ENCODE measurements around the gene PDSS1. TPM values are rescaled to one million over a fixed set of nuclear protein-coding genes. Genes with fewer than 3 reads are reported as not detected.

Gene PDSS1
- total and polyA plus RNA-seq, 2 of the 4 experiments (the other 2 are of a cell fraction): 9.7 to 13.2 TPM

DNA sequence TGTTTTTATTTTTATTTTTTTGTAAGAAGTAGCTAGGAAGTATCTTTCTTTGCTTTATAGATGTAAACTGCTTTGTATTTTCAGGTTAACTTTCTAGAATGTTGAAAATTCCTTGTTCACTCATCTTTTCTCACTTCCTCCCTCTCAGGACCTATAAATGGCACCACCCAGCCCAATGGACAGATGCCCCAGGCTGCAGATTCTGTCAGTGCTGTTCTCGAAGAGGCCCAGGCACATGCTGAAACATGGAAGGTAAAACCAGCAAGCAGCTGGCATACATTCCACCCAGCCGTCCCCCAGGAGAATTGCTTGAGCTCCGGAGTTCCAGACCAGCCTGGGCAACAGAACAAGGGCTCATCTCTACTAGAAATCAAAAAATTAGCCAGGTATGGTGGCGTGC, 47.1 kb upstream of the PDSS1 start:
- H2BK5ac ChIP-seq (ENCODE audit: low read depth, low read length, poor library complexity, severe bottlenecking): no peak overlapping the region
- no peak overlapping the region for H3K14ac ChIP-seq (replicated peaks; ENCODE audit: low read depth, low read length)
- DNase-seq (no peak), ATAC-seq (ENCODE audit: low read depth) (no peak)
- no peaks in the 10 kb centered on the region for H3K79me1 ChIP-seq (ENCODE audit: low read depth in 1 of 2, low read length in 2 of 2)
- dilution Hi-C loops (cut with HindIII; ENCODE audit: low sequenced_read_pairs, unreplicated experiment) (no loop called here), in situ Hi-C loops (cut with MboI; ENCODE audit: low sequenced_read_pairs) (no loop called here), intact Hi-C loops (cut with micrococcal nuclease) (no loop called here)
- no peak overlapping the region for H4K91ac ChIP-seq (ENCODE audit: insufficient read depth, low read depth, low read length)
- TF ChIP-seq MAFK (IDR thresholded peaks at IDR 0.05; ENCODE audit: low read depth, low read length) (no peak), CEBPB (IDR thresholded peaks at IDR 0.05; ENCODE audit: low read depth, low read length) (no peak), POLR2A (IDR thresholded peaks at IDR 0.05; ENCODE audit: low read depth, low read length) (no peak), RAD21 (IDR thresholded peaks at IDR 0.05; ENCODE audit: low read length) (no peak), CHD1 (IDR thresholded peaks at IDR 0.05; ENCODE audit: low read depth, low read length) (no peak), MAZ (IDR thresholded peaks at IDR 0.05; ENCODE audit: borderline replicate concordance, low read depth, low read length) (no peak), RFX5 (IDR thresholded peaks at IDR 0.05; ENCODE audit: low read depth, low read length) (no peak), BHLHE40 (IDR thresholded peaks at IDR 0.05; ENCODE audit: low read depth, low read length) (no peak), NFE2L2 (IDR thresholded peaks at IDR 0.05; ENCODE audit: low read depth, low read length) (no peak), MXI1 (IDR thresholded peaks at IDR 0.05; ENCODE audit: borderline replicate concordance, low read depth, low read length) (no peak), RCOR1 (IDR thresholded peaks at IDR 0.05; ENCODE audit: insufficient replicate concordance, low read length) (no peak)
- TF ChIP-seq, protein P1, sequence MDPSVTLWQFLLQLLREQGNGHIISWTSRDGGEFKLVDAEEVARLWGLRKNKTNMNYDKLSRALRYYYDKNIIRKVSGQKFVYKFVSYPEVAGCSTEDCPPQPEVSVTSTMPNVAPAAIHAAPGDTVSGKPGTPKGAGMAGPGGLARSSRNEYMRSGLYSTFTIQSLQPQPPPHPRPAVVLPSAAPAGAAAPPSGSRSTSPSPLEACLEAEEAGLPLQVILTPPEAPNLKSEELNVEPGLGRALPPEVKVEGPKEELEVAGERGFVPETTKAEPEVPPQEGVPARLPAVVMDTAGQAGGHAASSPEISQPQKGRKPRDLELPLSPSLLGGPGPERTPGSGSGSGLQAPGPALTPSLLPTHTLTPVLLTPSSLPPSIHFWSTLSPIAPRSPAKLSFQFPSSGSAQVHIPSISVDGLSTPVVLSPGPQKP (IDR thresholded peaks at IDR 0.05; ENCODE audit: borderline replicate concordance, low read depth, low read length): no peak
- TF ChIP-seq, protein P2, sequence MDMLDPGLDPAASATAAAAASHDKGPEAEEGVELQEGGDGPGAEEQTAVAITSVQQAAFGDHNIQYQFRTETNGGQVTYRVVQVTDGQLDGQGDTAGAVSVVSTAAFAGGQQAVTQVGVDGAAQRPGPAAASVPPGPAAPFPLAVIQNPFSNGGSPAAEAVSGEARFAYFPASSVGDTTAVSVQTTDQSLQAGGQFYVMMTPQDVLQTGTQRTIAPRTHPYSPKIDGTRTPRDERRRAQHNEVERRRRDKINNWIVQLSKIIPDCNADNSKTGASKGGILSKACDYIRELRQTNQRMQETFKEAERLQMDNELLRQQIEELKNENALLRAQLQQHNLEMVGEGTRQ (IDR thresholded peaks at IDR 0.05; ENCODE audit: low read depth, low read length): no peak
- TF ChIP-seq, protein P3, sequence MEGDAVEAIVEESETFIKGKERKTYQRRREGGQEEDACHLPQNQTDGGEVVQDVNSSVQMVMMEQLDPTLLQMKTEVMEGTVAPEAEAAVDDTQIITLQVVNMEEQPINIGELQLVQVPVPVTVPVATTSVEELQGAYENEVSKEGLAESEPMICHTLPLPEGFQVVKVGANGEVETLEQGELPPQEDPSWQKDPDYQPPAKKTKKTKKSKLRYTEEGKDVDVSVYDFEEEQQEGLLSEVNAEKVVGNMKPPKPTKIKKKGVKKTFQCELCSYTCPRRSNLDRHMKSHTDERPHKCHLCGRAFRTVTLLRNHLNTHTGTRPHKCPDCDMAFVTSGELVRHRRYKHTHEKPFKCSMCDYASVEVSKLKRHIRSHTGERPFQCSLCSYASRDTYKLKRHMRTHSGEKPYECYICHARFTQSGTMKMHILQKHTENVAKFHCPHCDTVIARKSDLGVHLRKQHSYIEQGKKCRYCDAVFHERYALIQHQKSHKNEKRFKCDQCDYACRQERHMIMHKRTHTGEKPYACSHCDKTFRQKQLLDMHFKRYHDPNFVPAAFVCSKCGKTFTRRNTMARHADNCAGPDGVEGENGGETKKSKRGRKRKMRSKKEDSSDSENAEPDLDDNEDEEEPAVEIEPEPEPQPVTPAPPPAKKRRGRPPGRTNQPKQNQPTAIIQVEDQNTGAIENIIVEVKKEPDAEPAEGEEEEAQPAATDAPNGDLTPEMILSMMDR (conservative IDR thresholded peaks at IDR 0.05; ENCODE audit: low read depth, low read length): no peak
- H2BK15ac ChIP-seq (ENCODE audit: low read depth, low read length): no peak overlapping the region
- H3K4me2 ChIP-seq (ENCODE audit: low read depth, low read length): no peak overlapping the region
- no peak overlapping the region for H4K8ac ChIP-seq (ENCODE audit: low read depth in 2 of 2, low read length in 2 of 2)
- no peaks in the 10 kb centered on the region for H3K4me1 ChIP-seq (ENCODE audit: control insufficient read depth, insufficient read depth, low read length)
- H3K27me3 ChIP-seq (ENCODE audit: control insufficient read depth, insufficient read depth, low read length): no peaks in the 10 kb centered on the region
- ChIA-PET POLR2A (ENCODE audit: unreplicated experiment) (no interaction called here), CTCF (no interaction called here)
- no peak overlapping the region for H2AK9ac ChIP-seq (replicated peaks; ENCODE audit: low read depth, low read length, poor library complexity)
- no peak overlapping the region for H2AK5ac ChIP-seq (ENCODE audit: low read depth, low read length)
- H3K4me3 ChIP-seq (ENCODE audit: insufficient read depth, low read depth, low read length): no peak overlapping the region
- H3K36me3 ChIP-seq (ENCODE audit: control insufficient read depth, insufficient read depth, low read length): no peaks in the 10 kb centered on the region
- WGBS, 2 experiments (ENCODE audit: extremely low coverage in 2 of 2, insufficient read length in 1 of 2): no CpG with 5 or more reads among the region's 4 CpGs
- no peak overlapping the region for H3K27ac ChIP-seq (ENCODE audit: insufficient read depth, low read length)
- no peak overlapping the region for H3K4ac ChIP-seq (ENCODE audit: low read depth, low read length)
- no peak overlapping the region for H3K18ac ChIP-seq (ENCODE audit: low read depth, low read length)
- H3K56ac ChIP-seq (ENCODE audit: extremely low read depth, insufficient read depth, low read length): no peak overlapping the region
- H3K9me1 ChIP-seq (ENCODE audit: insufficient read depth, low read length): no peaks in the 10 kb centered on the region
- no peak overlapping the region for H2BK20ac ChIP-seq (ENCODE audit: low read depth, low read length)
- H2BK120ac ChIP-seq (ENCODE audit: low read depth, low read length): no peak overlapping the region
- H3K9me3 ChIP-seq (ENCODE audit: control insufficient read depth, insufficient read depth, low read length): 0 out of 2 replicates have a peak, but pooled peaks cover 1% of the 10 kb centered on the region
- no peak overlapping the region for H3K23ac ChIP-seq (ENCODE audit: low read depth, low read length)
- H2AFZ ChIP-seq (replicated peaks; ENCODE audit: low read length, poor library complexity): no peak overlapping the region
- no peak overlapping the region for H4K5ac ChIP-seq (ENCODE audit: low read depth, low read length)
- BruUV-seq (replicated peaks): no TSS peak
- no peaks in the 10 kb centered on the region for H4K20me1 ChIP-seq (ENCODE audit: insufficient read depth, low read length)
- H3K9ac ChIP-seq (ENCODE audit: low read depth, low read length): no peak overlapping the region
